T-helper 17 cell (primary cell): ENCODE data around the gene KLF15. TPM values are rescaled to one million over a fixed set of nuclear protein-coding genes. Genes with fewer than 3 reads are reported as not detected.
A peak's percentile ranks its signal among the peaks of the same experiment; 100 is the strongest.

Experiments used
- ATAC-seq: fragments of 150-1000 bp; cut with Tn5 transposase; 2 replicates; pipeline ENCODE4 v1.10.0; 2021; ENCODE audit warnings: mild to moderate bottlenecking, moderate library complexity
- DNase-seq, 3 donors: peaks; one replicate each; pipeline versions ENCODE4 v3.0.0 to v3.0.0-alpha.2; 2020 to 2021
- H3K9me3 ChIP-seq: one replicate; pipeline ENCODE4 v1.7.0; 2013; ENCODE audit warnings: low read length, mild to moderate bottlenecking; ENCODE audit not compliant: control insufficient read depth, poor library complexity, severe bottlenecking
- H3K27ac Mint-ChIP-seq: one replicate; pipeline ENCODE4 v1.8.0; 2022; ENCODE audit warnings: mild to moderate bottlenecking, moderate library complexity, mixed read lengths
- H3K27me3 Mint-ChIP-seq: one replicate; pipeline ENCODE4 v1.8.0; 2022; ENCODE audit warnings: mixed read lengths
- H3K36me3 Mint-ChIP-seq: one replicate; pipeline ENCODE4 v1.8.0; 2022; ENCODE audit warnings: low read depth, mixed read lengths
- H3K4me1 Mint-ChIP-seq: one replicate; pipeline ENCODE4 v1.8.0; 2022; ENCODE audit warnings: mild to moderate bottlenecking, mixed read lengths
- H3K4me3 Mint-ChIP-seq: one replicate; pipeline ENCODE4 v1.8.0; 2022; ENCODE audit warnings: mild to moderate bottlenecking, moderate library complexity, mixed read lengths
- total RNA-seq, 4 donors: library from RNA in 2 of 4; stranded (reverse) in 2 of 4; gene quantifications; one replicate each; pipeline ENCODE4 v1.2.3 and lab custom pipeline; 2022 to 2026

Gene KLF15
- total RNA-seq = under 1 TPM in 1 of 2 donors, not detected in 1; 0.39 TPM
- 0 to 0.08 reads per million in 2 donors for total RNA-seq (lab: John Stamatoyannopoulos, UW)

DNA sequence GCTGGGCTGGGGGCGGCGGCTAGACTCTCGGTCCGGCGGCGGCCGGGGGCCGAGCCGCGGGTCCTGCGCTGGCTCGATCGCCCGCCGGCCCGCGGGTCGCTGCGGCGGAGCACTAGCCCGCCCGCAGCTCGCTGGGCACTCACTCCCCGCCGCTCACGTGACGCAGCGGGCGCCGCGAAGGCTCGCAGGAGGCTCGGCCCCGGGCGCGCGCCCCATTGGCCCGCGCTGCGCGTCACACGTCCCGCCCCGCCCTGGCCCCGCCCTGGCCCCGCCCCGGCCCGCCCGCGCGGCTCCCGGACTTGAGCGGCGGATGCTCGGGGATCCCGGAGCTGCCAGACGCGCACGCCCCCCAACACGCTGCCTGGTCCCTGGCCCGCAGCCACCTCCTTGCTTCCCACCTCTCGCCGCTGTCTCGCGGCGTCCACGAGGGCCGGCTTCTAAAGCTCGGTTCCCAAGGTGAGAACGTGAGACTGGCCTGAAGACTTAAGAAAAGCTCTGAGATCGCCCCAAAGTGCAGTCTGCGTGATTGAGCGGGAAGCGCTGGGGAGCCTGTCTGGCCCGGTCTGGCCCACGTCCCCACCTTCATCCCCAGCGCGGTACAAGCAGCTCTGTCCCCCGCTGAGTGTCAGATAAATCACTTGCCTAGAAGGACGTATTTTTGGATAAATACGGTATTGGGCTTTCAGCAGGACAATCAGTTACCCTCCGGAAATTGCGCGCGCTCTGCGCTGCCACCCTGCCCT is at the start of gene KLF15:
KLF15 (minus strand) TSS at position 114 of the 743 bp plus-strand sequence. CDS start 4,486 bp downstream, outside the sequence.
- H3K4me1 Mint-ChIP-seq = peaks cover 8% of the 10 kb centered on the region
- peaks cover 56% of the 10 kb centered on the region for H3K27me3 Mint-ChIP-seq
- peaks cover 8% of the 10 kb centered on the region for H3K36me3 Mint-ChIP-seq
- no peaks in the 10 kb centered on the region for H3K9me3 ChIP-seq
- H3K4me3 Mint-ChIP-seq = peak within 1 kb of the TSS; percentile 95
- ATAC-seq (peak; percentile 95), DNase-seq (peak; percentile 54 to 72 (median 71))
- H3K27ac Mint-ChIP-seq = no peak within 1 kb of the TSS

DNA sequence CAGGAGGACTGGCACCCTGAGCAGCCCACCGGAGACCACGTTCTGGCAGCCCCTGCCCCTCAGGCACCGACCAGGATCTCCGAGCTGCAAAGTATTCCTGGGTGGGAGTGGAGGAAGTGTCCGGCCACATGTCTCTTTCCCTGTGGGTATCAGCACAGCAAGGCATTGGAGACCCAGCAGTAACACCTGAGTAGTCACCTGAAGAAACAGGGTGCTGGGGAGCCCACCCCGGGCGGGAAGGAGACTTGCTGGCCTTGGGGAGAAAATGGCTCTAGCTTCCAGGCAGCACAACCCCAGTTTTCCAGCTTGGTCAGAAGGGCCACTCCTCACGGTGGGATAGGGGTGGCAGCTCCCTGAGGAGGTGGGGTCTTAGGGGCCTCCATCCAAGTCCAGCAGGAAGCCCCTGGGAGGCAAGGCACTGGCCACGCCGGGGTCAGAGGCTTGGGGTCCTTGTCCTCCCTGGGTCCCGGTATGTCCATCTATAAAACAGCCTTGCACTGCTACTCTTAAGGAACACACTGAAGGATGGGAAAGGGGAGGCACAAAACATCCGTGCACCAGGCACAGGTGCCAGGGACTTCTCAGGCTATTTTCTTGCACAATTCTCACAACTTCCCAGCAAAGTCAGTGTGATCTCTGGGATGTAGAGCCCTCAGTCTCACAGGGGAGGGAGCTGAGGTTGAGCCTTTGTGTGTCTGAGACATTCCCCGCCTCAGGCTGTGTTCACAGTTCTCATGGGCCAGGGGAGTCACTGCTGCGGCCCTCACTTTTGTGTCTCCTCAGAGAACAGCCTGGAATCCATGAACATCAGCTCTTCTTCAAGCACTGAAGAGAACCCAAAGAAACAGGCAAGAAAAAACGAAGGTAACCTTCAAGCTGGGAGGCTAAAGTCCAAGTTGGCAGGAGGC is 49.4 kb upstream of the KLF15 start:
- H3K27ac Mint-ChIP-seq = no peak overlapping the region
- no peaks in the 10 kb centered on the region for H3K36me3 Mint-ChIP-seq
- H3K4me3 Mint-ChIP-seq = no peak overlapping the region
- no peaks in the 10 kb centered on the region for H3K9me3 ChIP-seq
- no peaks in the 10 kb centered on the region for H3K4me1 Mint-ChIP-seq
- H3K27me3 Mint-ChIP-seq = peaks cover 48% of the 10 kb centered on the region
- DNase-seq = no peak
- no peak for ATAC-seq

DNA sequence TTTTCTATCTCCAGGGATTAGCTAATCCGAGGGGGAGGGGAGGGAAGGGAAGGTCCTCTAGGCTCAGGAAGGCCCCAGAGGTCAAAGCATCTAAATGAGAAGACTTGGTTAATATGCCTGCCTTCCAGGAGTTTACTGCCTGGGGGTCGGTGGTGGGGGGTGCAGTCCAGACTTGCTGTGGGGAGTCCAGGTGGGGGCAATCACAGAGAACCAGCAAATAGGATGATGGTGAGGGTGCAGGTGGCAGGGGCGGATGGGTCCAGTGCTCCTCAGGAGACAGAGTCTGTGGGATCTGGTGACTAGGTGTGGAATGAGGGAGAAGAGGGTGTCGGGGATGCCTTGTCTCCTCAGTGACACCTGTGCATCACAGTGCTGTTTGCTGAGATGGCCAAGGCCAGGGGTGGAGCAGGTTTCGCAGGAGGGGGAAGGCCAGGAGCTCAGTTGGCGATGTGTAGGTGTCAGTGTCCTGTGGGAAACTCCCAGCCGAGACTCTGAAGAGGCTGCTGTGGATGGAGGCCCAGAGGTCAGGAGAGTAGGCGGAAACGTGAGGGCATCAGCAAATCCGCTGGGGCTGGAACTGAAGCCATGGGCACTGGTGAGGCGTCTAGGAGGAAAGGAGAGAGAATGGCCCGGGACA is 45.6 kb upstream of the KLF15 start:
- H3K9me3 ChIP-seq = no peaks in the 10 kb centered on the region
- DNase-seq (no peak), ATAC-seq (no peak)
- Mint-ChIP-seq H3K4me1 (no peaks in the 10 kb centered on the region), H3K36me3 (no peaks in the 10 kb centered on the region), H3K4me3 (peak overlapping the region; percentile 57), H3K27me3 (peaks cover 52% of the 10 kb centered on the region), H3K27ac (no peak overlapping the region)

DNA sequence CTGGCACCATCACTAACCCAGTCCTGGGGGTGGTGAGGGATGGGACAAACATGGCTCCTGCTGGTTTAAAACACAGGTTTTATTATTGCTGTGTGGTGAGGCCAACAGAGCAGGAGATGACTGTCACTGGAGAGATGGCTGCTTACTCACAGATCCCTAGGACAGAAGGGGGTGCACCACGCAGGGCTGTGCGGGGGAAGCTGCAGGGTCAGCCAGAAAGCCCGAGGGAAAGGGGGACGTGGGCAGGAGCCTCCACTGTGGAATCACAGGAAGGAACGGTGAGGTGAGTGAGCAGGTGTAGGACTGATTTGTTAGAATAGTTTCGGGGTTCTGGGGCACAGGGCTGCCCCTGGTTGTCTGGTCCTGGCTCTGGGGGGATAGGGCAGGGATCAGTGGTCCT is 45.0 kb upstream of the KLF15 start:
- no peak for ATAC-seq
- H3K4me3 Mint-ChIP-seq = no peak overlapping the region

DNA sequence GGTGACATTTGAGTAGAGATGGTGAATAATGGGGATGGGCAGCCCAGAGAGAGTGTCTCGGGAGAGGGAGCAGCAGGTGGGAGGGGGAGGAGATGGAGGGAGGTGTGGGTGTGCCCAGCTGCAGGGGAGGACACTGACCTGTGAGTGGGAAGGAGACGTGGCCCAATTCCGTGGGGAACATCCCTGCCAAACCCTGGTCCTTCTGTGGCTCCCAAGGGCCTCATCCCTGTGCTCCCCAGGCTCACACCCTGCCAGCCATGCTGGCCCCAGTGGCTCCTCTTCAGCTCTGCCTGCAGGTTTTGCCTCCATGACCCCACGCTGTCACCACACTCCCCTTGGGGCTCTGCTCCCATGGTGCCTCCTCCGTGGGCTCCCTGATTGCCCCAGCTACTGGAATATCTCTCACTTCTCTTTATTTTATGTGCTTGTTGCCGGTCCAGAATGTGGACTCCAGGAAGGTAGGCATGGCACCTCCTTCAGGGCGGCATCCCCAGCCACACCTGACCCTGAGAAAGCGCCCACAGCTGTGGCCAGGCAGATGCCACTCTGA is 44.5 kb upstream of the KLF15 start:
- Mint-ChIP-seq H3K36me3 (no peaks in the 10 kb centered on the region), H3K4me3 (no peak overlapping the region), H3K4me1 (no peaks in the 10 kb centered on the region), H3K27me3 (peaks cover 56% of the 10 kb centered on the region), H3K27ac (no peak overlapping the region)
- ATAC-seq = no peak
- no peaks in the 10 kb centered on the region for H3K9me3 ChIP-seq
- DNase-seq = no peak

More for the DNA sequence above, 45.0 kb upstream of the KLF15 start:
- no peak for DNase-seq
- Mint-ChIP-seq H3K27me3 (peaks cover 56% of the 10 kb centered on the region), H3K36me3 (no peaks in the 10 kb centered on the region), H3K4me1 (no peaks in the 10 kb centered on the region), H3K27ac (no peak overlapping the region)
- H3K9me3 ChIP-seq = no peaks in the 10 kb centered on the region

DNA sequence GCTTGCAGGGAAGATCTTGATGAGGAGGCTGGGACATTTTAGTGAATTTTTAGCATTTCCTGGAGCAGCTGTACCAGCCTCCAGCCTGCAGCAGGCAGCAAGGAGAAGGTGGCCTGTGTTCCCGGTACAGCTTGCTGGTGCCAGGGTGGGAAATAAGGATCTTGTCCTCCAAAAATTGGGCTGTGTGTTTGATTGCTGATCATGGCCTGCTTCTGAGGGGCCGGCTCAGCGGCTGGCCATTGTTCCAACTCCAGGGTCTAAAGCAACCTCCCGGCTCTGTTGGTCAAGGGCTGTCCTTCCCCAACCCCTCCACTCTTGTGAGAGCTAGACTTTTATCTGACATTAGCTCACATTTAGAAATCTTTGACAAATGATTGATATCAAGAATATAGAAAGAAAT is 42.5 kb upstream of the KLF15 start:
- Mint-ChIP-seq H3K27me3 (peaks cover 60% of the 10 kb centered on the region), H3K4me3 (no peak overlapping the region), H3K4me1 (no peaks in the 10 kb centered on the region), H3K27ac (no peak overlapping the region), H3K36me3 (peaks cover 4% of the 10 kb centered on the region)
- DNase-seq = no peak
- ATAC-seq = no peak
- H3K9me3 ChIP-seq = no peaks in the 10 kb centered on the region

DNA sequence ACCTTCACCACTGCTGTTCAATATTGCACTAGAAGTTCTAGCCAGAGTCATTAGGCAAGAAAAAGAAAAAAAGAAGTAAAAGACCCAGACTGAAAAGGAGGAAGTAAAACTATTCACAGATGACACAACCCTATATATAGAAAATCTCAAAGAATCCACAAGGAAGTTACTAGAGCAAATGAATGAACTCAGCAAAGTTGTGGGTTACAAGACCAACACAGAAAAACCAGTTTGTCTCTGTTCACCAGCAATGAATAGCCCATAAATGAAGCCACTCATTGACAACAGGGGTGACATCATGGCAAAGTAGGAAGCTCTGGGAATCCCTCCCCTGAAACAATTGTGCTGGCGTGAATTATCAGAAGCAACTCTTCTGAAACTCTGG is 42.1 kb upstream of the KLF15 start:
- Mint-ChIP-seq H3K36me3 (peaks cover 4% of the 10 kb centered on the region), H3K27me3 (peaks cover 58% of the 10 kb centered on the region), H3K4me3 (no peak overlapping the region), H3K4me1 (no peaks in the 10 kb centered on the region), H3K27ac (no peak overlapping the region)
- no peaks in the 10 kb centered on the region for H3K9me3 ChIP-seq
- no peak for DNase-seq
- no peak for ATAC-seq

DNA sequence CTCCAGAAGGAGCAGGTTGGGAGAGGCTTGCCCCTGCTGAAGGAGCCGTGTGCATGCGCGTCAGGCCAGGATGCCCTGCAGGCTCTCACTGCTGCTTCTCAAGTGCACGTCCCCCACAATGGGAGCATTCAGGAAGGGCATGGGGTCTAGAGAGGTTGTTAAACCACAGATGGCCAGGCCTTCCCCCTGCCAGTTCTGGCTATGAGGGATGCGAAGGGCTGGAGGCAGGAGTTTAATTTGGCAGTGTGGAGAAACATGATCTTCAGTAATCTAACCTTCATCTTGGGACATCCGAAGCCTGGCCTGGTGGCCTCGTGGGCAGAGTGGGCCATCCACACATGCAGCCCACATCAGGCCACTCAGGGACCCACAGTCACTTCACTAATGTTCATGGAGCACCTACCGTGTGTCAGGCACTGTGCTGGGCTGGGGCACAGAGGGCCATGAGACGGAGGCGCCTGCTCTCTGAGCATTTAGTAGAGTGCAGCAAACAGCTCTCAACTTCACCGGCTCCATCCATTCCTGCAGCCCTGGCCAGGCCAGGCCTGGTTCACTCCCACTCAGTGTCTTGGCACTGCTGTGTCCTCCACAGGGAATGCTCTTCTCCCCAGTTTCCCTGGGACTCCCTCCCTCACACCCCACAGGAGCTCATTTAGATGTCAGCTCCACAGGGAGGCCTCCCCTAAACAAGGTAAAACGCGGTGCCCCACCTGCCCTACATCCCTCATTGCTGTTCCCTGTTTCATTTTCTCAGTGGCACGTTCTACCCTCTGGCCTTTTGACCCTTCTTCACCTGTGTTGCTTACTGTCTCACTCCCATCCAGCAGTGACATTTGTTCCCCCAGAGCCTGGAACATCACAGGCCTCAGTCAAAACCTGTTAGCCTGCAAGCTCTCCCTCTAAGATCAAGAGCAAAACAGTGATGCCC is 41.5 kb upstream of the KLF15 start:
- Mint-ChIP-seq H3K4me3 (no peak overlapping the region), H3K4me1 (no peaks in the 10 kb centered on the region)
- DNase-seq = no peak

DNA sequence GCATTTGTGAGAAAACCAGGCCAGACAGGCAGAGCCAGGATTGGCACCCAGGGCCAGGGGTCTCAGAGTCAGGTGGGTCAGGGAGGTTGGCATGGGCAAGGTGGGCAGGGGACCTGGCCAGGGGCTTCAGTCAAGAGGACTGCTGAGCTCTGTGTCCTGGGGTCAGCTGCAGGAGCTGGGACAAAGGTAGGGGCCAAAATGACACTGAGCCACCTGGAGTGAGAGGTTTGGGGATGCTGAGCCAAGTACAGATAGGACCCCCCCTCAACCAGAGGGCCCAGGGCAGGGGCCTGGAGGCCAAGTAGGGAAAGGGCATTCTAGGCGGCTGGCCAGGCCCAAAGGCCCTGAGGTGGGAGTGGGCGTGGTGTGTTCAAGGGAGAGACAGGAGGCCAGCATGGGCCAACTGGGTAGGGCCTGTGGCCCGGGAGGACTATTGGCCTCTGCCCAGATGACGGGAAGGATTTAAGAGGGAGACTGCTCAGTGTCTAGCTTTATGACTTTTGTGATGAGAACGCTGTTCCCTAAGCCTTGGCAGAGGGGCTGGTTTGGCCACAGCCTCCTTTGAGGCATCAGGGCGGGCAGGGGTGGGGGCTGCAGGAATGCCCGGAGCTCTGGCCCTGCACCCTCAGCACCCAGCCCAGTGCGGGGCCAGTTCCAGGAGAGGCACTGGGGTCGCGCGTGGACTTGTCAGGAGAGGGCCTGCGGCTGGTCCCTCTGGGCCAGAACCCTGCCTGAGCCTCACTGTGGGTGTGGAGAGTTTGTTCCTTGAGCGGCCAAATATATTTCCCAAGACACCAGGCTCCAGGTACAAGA is 40.6 kb upstream of the KLF15 start:
- peaks cover 4% of the 10 kb centered on the region for H3K36me3 Mint-ChIP-seq

More for the DNA sequence above, 41.5 kb upstream of the KLF15 start:
- Mint-ChIP-seq H3K36me3 (peaks cover 4% of the 10 kb centered on the region), H3K27ac (no peak overlapping the region), H3K27me3 (peaks cover 59% of the 10 kb centered on the region)
- no peak for ATAC-seq
- H3K9me3 ChIP-seq = no peaks in the 10 kb centered on the region

DNA sequence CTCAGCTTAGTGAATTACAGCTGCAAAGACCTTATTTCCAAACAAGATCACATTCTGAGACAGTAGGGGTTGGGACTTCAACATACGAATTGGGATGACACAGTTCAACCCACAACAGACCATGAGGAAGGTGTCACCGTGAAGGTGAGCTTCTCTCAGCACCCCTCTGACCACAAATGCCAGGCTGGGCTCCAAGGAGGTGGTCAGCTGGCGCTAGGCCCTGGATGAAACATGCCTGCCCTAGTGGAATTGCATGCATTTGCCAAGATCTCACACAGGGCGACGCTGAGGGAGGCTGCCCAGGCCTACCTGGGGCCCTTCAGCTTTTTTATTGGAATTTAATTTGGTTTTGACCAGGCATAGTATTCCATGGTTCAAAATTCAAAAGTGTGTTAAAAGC is 39.3 kb upstream of the KLF15 start:
- Mint-ChIP-seq H3K4me1 (peaks cover under 1% of the 10 kb centered on the region), H3K36me3 (peaks cover 4% of the 10 kb centered on the region), H3K27me3 (peaks cover 65% of the 10 kb centered on the region), H3K4me3 (no peak overlapping the region), H3K27ac (no peak overlapping the region)
- no peaks in the 10 kb centered on the region for H3K9me3 ChIP-seq
- no peak for ATAC-seq
- DNase-seq = no peak

More for the DNA sequence above, 40.6 kb upstream of the KLF15 start:
- Mint-ChIP-seq H3K27me3 (peaks cover 65% of the 10 kb centered on the region), H3K4me1 (no peaks in the 10 kb centered on the region), H3K27ac (no peak overlapping the region), H3K4me3 (no peak overlapping the region)
- DNase-seq (no peak), ATAC-seq (no peak)
- H3K9me3 ChIP-seq = no peaks in the 10 kb centered on the region

DNA sequence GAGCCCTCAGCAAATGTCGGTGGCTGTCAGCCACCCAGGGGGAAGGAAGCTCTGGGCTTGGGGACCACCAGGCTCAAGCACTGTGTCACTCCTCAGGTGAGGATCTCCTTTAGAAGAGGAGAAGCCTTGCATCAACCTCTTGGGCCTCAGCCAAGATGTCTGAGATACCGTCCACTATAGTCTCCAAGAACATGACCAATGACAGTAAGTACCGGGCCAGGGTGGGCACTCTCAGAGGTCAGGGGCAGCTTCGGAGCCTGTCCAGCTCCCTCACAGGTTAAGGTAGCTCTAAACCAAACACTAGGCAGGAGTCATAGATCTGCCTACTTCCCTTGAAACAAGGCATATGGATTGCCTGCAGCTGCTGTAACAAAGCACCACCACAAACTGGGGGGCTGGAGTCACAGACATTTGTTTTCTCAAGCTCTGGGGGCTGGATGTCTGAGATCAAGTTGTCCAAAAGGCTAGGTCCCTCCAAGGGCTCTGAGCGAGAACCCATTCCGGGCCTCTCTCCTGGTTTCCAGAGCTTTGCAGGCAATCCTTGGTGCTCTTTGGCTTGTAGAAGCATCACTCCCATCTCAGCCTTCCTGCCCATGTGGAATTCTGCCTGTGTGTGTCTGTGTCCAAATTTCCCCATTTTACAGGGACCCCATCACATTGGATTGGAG is 38.8 kb upstream of the KLF15 start:
- ATAC-seq = no peak
- DNase-seq = no peak
- peaks cover 4% of the 10 kb centered on the region for H3K36me3 Mint-ChIP-seq
- H3K27ac Mint-ChIP-seq = no peak overlapping the region
- H3K4me3 Mint-ChIP-seq = no peak overlapping the region
- no peaks in the 10 kb centered on the region for H3K9me3 ChIP-seq
- H3K4me1 Mint-ChIP-seq = peaks cover 6% of the 10 kb centered on the region
- peaks cover 65% of the 10 kb centered on the region for H3K27me3 Mint-ChIP-seq
